H7 (cell line): ENCODE measurements around the gene PRPF38B. TPM values are rescaled to one million over a fixed set of nuclear protein-coding genes. Genes with fewer than 3 reads are reported as not detected.

Experiments
- DNase-seq: peaks from one replicate; pipeline ENCODE4 v3.0.0; 2012
- H3K27me3 ChIP-seq: 2 replicates; pipeline ENCODE4 v1.6.0; 2011; ENCODE audit warnings: mild to moderate bottlenecking, low read length; ENCODE audit not compliant: control insufficient read depth, insufficient read depth
- H3K36me3 ChIP-seq: replicated peaks from 2 replicates; pipeline ENCODE4 v1.5.1; 2011; ENCODE audit warnings: low read length; ENCODE audit not compliant: control insufficient read depth, insufficient read depth
- H3K4me3 ChIP-seq: 2 replicates; pipeline ENCODE4 v1.5.1; 2011; ENCODE audit warnings: low read depth, mild to moderate bottlenecking, control low read depth, low read length, moderate library complexity; ENCODE audit not compliant: insufficient read depth
- total RNA-seq: library from RNA; depleted of rRNA; stranded (reverse); fragments of >200 nt; shearing (Covaris generic); gene quantifications from 2 replicates; pipeline ENCODE4 v1.2.3, GENCODE V29; 2014; rRNA removed

Gene PRPF38B
- total RNA-seq: 31.9 and 41.3 TPM in 2 replicates

GRCh38 chr1:108691942-108692723 is at the start of gene PRPF38B:
Gene PRPF38B, plus strand, starts transcription at chr1:108692310. Its CDS starts 282 bp downstream, at chr1:108692592.
- Histone ChIP-seq H3K27me3 (no peaks in the 10 kb centered on the region), H3K4me3 (peak within 1 kb of the TSS; percentile 98), H3K36me3 (peaks cover 17% of the 10 kb centered on the region)
- DNase-seq: peak; percentile 93

GRCh38 chr1:108643492-108644335 is 48.4 kb upstream of the PRPF38B start:
- H3K4me3 ChIP-seq: no peak overlapping the region
- H3K36me3 ChIP-seq: no peaks in the 10 kb centered on the region
- DNase-seq: peak; percentile 60
- no peaks in the 10 kb centered on the region for H3K27me3 ChIP-seq

DNA sequence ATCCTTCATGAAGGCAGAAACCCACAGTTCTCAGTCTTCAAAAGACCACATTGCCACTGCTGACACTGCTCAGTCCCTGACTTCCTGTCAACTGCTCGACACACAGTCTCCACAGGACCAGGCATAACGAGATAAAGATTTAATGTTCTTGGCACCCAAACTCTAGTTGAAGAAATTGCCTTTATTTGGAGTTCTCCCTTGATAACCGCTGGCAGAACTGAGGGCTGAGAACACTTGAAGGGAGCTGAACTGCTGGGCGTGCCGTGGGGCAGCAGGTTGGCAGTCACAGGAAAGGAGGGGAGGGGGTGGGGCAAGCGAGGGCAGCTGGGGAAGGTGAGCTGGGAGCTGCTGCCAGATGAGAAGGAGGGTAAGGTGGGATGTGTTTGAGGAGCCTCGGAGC is 47.1 kb upstream of the PRPF38B start:
- Histone ChIP-seq H3K36me3 (peaks cover 2% of the 10 kb centered on the region), H3K27me3 (no peaks in the 10 kb centered on the region), H3K4me3 (no peak overlapping the region)
- DNase-seq: no peak

DNA sequence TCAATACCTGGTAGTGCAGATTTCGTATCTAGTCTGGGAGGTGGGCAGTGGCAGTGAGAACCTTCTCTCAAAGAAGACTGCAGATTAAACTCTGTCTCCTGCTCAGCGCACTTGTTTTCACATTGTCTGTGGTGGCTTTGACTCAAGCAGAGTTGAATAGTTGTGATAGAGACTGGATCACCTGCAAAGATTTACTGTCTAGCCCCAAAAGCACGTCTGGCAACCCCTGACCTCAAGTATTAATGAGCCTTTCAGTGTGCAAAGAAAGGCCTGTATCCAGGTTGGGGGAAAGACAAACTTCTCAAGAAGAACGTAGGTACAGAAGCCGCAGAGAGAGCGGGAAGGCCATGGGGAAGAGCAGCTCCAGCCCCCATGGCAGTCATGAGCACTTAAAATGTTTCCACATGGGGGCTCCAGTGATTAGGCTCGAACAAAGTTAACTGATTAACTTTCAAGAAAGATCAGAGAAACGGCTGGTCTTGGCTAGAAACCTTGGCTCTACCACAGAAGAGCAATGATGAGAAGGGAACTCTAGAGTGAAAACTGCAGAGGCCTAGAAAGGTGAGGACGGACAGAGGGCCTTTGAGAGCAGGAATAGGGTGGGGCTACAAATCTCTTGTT is 46.4 kb upstream of the PRPF38B start:
- peak; percentile 47 for DNase-seq
- Histone ChIP-seq H3K36me3 (peaks cover 2% of the 10 kb centered on the region), H3K4me3 (no peak overlapping the region), H3K27me3 (no peaks in the 10 kb centered on the region)

- Histone ChIP-seq H3K27me3 (no peaks in the 10 kb centered on the region), H3K36me3 (peaks cover 2% of the 10 kb centered on the region)
Measured at GRCh38 chr1:108646265-108646647, 45.9 kb upstream of the PRPF38B start.

GRCh38 chr1:108646648-108647269 is 45.4 kb upstream of the PRPF38B start:
- Histone ChIP-seq H3K36me3 (peaks cover 2% of the 10 kb centered on the region), H3K27me3 (no peaks in the 10 kb centered on the region), H3K4me3 (no peak overlapping the region)
- no peak for DNase-seq

More at GRCh38 chr1:108646265-108646647, 45.9 kb upstream of the PRPF38B start:
- H3K4me3 ChIP-seq: no peak overlapping the region
- DNase-seq: no peak

GRCh38 chr1:108653431-108654105 is 38.5 kb upstream of the PRPF38B start:
- no peak for DNase-seq

DNA sequence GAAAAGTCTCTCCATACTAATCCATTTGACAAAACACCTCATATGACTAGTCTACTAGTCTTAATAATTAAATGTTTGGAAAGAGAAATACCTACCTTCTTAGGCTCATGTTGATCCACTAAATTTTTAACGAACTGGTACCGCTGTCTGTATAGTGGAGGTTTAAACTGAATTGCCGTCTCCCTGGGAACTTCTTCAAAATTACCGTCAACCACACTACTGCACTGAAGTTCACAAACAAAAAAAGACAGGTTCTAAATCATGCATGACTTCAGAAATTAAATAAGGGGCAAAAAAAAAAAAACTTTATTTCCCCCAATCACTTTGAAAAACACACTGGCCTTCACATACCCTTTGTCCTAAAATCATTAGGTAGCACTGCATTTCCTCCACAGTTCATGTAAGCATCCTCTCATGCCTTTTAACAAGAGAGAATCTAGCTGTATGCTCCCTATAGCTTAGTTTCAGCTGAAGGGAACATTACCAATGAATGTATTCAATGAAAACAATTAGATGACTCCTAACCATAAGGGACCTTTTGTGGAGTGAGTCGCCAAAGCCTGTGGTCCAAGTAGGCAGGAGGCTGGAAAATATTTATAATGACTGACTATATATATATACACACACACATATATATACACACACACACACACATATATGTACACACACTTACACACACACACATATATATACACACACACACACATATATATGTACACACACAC is 34.6 kb upstream of the PRPF38B start:
- peaks cover 13% of the 10 kb centered on the region for H3K27me3 ChIP-seq
- H3K4me3 ChIP-seq: no peak overlapping the region
- no peak for DNase-seq
- no peaks in the 10 kb centered on the region for H3K36me3 ChIP-seq

More at GRCh38 chr1:108653431-108654105, 38.5 kb upstream of the PRPF38B start:
- no peak overlapping the region for H3K4me3 ChIP-seq
- no peaks in the 10 kb centered on the region for H3K27me3 ChIP-seq
- H3K36me3 ChIP-seq: peaks cover 2% of the 10 kb centered on the region

DNA sequence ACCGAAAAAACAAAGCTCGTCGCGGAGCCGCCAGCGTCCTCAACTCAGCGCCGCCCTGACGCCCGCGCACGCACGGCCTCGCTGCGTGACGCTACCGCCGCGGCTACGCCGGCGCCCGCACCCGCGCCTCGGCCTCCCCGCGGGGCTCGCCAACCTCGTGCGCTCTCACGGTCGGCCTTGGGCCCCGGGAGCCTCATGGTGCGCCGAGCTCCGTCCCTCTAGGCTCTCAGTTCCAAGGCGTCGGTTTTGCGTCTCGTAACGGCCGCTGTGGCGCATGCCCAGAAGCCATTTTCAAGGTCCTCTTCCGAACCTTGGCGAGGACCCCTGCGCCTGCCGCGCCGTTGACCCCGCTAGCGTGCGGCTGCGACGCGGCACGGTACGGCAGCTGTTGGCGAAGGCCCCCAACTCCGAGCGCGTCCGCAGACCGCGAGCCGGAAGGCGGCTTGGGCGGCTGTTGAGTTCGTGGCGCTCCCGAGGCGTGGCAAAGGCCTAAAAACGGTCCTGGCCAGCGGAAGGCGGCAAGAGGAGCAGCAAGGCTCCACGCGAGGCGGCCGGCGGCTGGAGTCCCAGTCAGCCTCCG is 31.0 kb upstream of the PRPF38B start, which contains the start of gene HENMT1:
Gene HENMT1, minus strand, starts transcription at position 64 of the 580 bp plus-strand sequence. CDS start 1,209 bp downstream, outside the sequence.
- Histone ChIP-seq H3K36me3 (no peaks in the 10 kb centered on the region), H3K27me3 (peaks cover 15% of the 10 kb centered on the region), H3K4me3 (peak within 1 kb of the TSS; percentile 64)
- DNase-seq: peak; percentile 84

- peaks cover 15% of the 10 kb centered on the region for H3K27me3 ChIP-seq
- no peaks in the 10 kb centered on the region for H3K36me3 ChIP-seq
- no peak overlapping the region for H3K4me3 ChIP-seq
- no peak for DNase-seq
Measured at GRCh38 chr1:108663074-108663473, 29.0 kb upstream of the PRPF38B start.

GRCh38 chr1:108664481-108664880 is 27.6 kb upstream of the PRPF38B start:
- H3K36me3 ChIP-seq: no peaks in the 10 kb centered on the region
- no peak overlapping the region for H3K4me3 ChIP-seq
- H3K27me3 ChIP-seq: peaks cover 15% of the 10 kb centered on the region
- DNase-seq: no peak

DNA sequence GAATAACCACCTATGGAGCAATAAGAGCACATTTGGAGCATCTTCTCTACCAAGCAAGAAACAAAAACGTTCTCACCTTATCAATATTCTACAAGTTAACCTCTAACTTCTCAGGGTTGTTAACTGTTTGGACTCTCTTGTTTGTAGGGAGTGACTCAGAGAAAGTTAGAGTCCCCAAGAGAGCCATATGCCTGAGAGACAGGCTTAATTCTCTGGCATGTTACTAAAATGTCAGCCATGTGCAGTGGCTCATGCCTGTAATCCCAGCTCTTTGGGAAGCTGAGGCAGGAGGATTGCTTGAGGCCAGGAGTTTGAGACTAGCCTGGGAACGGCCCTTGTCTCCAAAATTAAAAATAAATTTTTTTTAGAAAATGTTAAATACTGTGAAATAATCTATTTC is 27.0 kb upstream of the PRPF38B start:
- no peak for DNase-seq
- peaks cover 15% of the 10 kb centered on the region for H3K27me3 ChIP-seq
- no peaks in the 10 kb centered on the region for H3K36me3 ChIP-seq
- H3K4me3 ChIP-seq: no peak overlapping the region

GRCh38 chr1:108665771-108666170 is 26.3 kb upstream of the PRPF38B start:
- no peak overlapping the region for H3K4me3 ChIP-seq
- DNase-seq: no peak
- no peaks in the 10 kb centered on the region for H3K36me3 ChIP-seq
- peaks cover 15% of the 10 kb centered on the region for H3K27me3 ChIP-seq
